HepG2 (cell line): ENCODE measurements around the gene PARD3.

Experiments
- EZH2 ChIP-seq: conservative IDR thresholded peaks from 2 replicates; pipeline ENCODE4 v1.6.1; 2012; ENCODE audit warnings: mild to moderate bottlenecking, low read depth, low read length, moderate library complexity
- MYC ChIP-seq: sonication (generic); formaldehyde crosslinking; IDR thresholded peaks from 2 replicates; pipeline ENCODE4 v1.9.0; 2021; ENCODE audit warnings: missing genetic modification reagents, borderline replicate concordance

- TF ChIP-seq EZH2 (no peak), MYC (no peak)
Measured at GRCh38 chr10:34824870-34825269, 9.8 kb upstream of the PARD3 start.
